GM12878 (cell line): Measurements from ENCODE around the gene CHD1L.

Experiments
- ATF7 ChIP-seq: fragments of 450-650 bp; IDR thresholded peaks from 2 replicates; pipeline ENCODE4 v1.6.1; 2016; ENCODE audit warnings: low read depth, mild to moderate bottlenecking
- BRCA1 ChIP-seq: IDR thresholded peaks from 2 replicates; pipeline ENCODE4 v1.6.1; 2011; ENCODE audit warnings: low read depth, low read length, improper control_type of control experiment
- CREM ChIP-seq: IDR thresholded peaks from 2 replicates; pipeline ENCODE4 v1.6.1; 2014; ENCODE audit warnings: antibody characterized with exemption, low read depth
- ETV6 ChIP-seq, 2 experiments: fragments of 450-650 bp in 1 of 2; IDR thresholded peaks in 1 of 2; conservative IDR thresholded peaks in 1 of 2; 2 replicates each; pipeline ENCODE4 v1.6.1; 2014; ENCODE audit warnings: antibody characterized with exemption in 1 of 2, borderline replicate concordance in 1 of 2, low read depth in 1 of 2, mild to moderate bottlenecking in 1 of 2, moderate library complexity in 1 of 2
- GABPA ChIP-seq: IDR thresholded peaks from 2 replicates; pipeline ENCODE4 v1.6.1; 2014; ENCODE audit warnings: antibody characterized with exemption, low read depth, mild to moderate bottlenecking, inconsistent platforms
- NFIC ChIP-seq: IDR thresholded peaks from 2 replicates; pipeline ENCODE4 v1.6.1; 2012; ENCODE audit warnings: low read depth, mild to moderate bottlenecking, inconsistent platforms, low read length, moderate library complexity
- SIN3A ChIP-seq: IDR thresholded peaks from 2 replicates; pipeline ENCODE4 v1.6.1; 2012; ENCODE audit warnings: low read depth, low read length, improper control_type of control experiment
- SREBF1 ChIP-seq: IDR thresholded peaks from 2 replicates; pipeline ENCODE4 v1.6.1; 2012; ENCODE audit warnings: mild to moderate bottlenecking, low read length
- SRF ChIP-seq, 2 experiments: IDR thresholded peaks; 2 replicates each; pipeline ENCODE4 v1.6.1; 2011; ENCODE audit warnings: low read depth in 2 of 2, low read length in 2 of 2, mild to moderate bottlenecking in 1 of 2, moderate library complexity in 1 of 2
- TAF1 ChIP-seq: IDR thresholded peaks from 2 replicates; pipeline ENCODE4 v1.6.1; 2011; ENCODE audit warnings: mild to moderate bottlenecking, low read depth, low read length, borderline replicate concordance
- TCF7 ChIP-seq: IDR thresholded peaks from 2 replicates; pipeline ENCODE4 v1.6.1; 2014; ENCODE audit warnings: antibody characterized with exemption, borderline replicate concordance
- TF ChIP-seq, protein P1 (sequence below): fragments of 450-650 bp; IDR thresholded peaks from 2 replicates; pipeline ENCODE4 v1.6.1; 2017; ENCODE audit warnings: mild to moderate bottlenecking, low read depth, inconsistent platforms; ENCODE audit not compliant: poor library complexity, severe bottlenecking
- TF ChIP-seq, protein P2 (sequence below): fragments of 450-650 bp; formaldehyde crosslinking; IDR thresholded peaks from 2 replicates; pipeline ENCODE4 v1.4.0; 2022; ENCODE audit warnings: mild to moderate bottlenecking, moderate library complexity

DNA sequence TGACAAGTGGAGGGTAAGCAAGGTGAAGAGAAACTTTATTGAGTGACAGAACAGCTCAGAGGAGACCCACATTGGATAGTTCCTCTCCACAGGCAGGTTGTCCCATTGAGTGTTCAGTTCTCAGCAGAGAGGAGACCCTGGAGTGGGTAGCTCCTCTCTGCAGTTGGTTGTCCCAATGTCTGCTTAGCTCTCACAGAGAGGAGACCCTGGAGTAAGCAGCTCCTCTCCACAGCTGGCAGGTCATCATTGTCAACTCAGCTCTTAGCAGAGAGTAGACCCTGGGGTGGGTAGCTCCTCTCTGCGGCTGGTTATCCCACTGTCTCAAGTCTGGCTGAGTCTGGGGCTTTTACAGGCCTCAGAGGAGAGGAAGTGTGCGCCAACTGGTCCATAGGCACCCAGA is 6.0 kb upstream of the CHD1L start:
- no peak for TF ChIP-seq SIN3A
- no peak for TF ChIP-seq BRCA1
- no peak for TF ChIP-seq TCF7
- TF ChIP-seq SREBF1 = no peak
- no peak for TF ChIP-seq CREM
- no peak for TF ChIP-seq ETV6 (conservative IDR thresholded peaks at IDR 0.05 in 1 of 2, IDR thresholded peaks at IDR 0.05 in 1 of 2; ENCODE audit: borderline replicate concordance in 1 of 2, low read depth in 1 of 2)
- TF ChIP-seq ATF7 = no peak
- TF ChIP-seq, protein P1, sequence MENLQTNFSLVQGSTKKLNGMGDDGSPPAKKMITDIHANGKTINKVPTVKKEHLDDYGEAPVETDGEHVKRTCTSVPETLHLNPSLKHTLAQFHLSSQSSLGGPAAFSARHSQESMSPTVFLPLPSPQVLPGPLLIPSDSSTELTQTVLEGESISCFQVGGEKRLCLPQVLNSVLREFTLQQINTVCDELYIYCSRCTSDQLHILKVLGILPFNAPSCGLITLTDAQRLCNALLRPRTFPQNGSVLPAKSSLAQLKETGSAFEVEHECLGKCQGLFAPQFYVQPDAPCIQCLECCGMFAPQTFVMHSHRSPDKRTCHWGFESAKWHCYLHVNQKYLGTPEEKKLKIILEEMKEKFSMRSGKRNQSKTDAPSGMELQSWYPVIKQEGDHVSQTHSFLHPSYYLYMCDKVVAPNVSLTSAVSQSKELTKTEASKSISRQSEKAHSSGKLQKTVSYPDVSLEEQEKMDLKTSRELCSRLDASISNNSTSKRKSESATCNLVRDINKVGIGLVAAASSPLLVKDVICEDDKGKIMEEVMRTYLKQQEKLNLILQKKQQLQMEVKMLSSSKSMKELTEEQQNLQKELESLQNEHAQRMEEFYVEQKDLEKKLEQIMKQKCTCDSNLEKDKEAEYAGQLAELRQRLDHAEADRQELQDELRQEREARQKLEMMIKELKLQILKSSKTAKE = no peak
- no peak for TF ChIP-seq TAF1
- no peak for TF ChIP-seq SRF (IDR thresholded peaks at IDR 0.05; ENCODE audit: low read depth in 2 of 2, low read length in 2 of 2)
- TF ChIP-seq, protein P2, sequence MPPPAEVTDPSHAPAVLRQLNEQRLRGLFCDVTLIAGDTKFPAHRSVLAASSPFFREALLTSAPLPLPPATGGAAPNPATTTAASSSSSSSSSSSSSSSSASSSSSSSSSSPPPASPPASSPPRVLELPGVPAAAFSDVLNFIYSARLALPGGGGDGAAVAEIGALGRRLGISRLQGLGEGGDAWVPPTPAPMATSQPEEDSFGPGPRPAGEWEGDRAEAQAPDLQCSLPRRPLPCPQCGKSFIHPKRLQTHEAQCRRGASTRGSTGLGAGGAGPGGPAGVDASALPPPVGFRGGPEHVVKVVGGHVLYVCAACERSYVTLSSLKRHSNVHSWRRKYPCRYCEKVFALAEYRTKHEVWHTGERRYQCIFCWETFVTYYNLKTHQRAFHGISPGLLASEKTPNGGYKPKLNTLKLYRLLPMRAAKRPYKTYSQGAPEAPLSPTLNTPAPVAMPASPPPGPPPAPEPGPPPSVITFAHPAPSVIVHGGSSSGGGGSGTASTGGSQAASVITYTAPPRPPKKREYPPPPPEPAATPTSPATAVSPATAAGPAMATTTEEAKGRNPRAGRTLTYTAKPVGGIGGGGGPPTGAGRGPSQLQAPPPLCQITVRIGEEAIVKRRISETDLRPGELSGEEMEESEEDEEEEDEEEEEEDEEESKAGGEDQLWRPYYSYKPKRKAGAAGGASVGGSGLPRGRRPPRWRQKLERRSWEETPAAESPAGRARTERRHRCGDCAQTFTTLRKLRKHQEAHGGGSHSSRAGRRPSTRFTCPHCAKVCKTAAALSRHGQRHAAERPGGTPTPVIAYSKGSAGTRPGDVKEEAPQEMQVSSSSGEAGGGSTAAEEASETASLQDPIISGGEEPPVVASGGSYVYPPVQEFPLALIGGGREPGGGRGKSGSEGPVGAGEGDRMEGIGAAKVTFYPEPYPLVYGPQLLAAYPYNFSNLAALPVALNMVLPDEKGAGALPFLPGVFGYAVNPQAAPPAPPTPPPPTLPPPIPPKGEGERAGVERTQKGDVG = no peak
- TF ChIP-seq GABPA = no peak
- no peak for TF ChIP-seq NFIC
